ENCODE measurements around the gene BBIP1. TPM values are rescaled to one million over a fixed set of nuclear protein-coding genes. Genes with fewer than 3 reads are reported as not detected.

The BBIP1 gene
- total and polyA plus RNA-seq, 5 experiments from 2014 or later = 25.1 to 60.3 (median 29.7) TPM

DNA sequence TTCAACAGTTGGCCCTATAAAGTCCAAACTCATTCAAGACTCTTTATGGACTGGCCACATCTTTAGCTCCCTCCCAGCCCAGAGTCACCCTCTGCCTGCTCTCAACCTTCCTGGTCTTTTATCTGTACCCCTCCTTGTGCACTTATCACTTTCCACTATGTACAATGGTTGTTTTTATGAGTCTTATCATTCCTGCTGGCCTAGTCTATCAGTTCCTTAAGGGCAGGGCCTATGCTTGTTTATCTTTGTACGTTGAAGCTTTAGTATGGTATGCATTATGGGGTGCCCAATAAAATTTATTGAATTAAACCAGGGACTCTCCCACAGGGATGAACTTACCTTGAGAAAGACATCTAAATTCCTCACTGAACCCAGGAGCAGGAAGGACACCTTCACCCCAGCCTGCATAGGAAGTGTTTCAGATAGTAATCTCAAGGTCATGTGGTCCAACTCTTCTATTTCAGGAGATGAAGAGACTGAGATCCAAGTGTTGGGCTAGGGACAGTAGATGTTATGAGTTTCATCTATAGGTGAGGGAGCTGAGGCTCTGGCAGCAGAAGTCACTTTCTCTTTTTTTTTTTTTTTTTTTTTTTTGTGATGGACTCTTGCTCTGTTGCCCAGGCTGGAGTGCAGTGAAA, 60.6 kb downstream of the BBIP1 start:
- POLR2A ChIA-PET = interaction anchor here (0.6 to 6.8 kb wide), 9 partner anchors 7 to 55 kb away, joined by 3 to 87 read pairs (median 10); partner anchors contain the start of gene PDCD4
- Mint-ChIP-seq H3K4me1 (peaks cover 41 to 90% (median 86%) of the 10 kb centered on the region in 4 donors), H3K36me3 (no peaks in the 10 kb centered on the region), H3K27me3 (no peaks in the 10 kb centered on the region), H3K4me3 (peak overlapping the region; percentile 12 to 78 (median 53)), H3K27ac (peak overlapping the region; percentile 49 to 100 (median 98)), H3K9me3 (peaks cover 0 to 1% (median 0%) of the 10 kb centered on the region in 9 donors)
- DNase-seq (no peak), ATAC-seq (no peak)

DNA sequence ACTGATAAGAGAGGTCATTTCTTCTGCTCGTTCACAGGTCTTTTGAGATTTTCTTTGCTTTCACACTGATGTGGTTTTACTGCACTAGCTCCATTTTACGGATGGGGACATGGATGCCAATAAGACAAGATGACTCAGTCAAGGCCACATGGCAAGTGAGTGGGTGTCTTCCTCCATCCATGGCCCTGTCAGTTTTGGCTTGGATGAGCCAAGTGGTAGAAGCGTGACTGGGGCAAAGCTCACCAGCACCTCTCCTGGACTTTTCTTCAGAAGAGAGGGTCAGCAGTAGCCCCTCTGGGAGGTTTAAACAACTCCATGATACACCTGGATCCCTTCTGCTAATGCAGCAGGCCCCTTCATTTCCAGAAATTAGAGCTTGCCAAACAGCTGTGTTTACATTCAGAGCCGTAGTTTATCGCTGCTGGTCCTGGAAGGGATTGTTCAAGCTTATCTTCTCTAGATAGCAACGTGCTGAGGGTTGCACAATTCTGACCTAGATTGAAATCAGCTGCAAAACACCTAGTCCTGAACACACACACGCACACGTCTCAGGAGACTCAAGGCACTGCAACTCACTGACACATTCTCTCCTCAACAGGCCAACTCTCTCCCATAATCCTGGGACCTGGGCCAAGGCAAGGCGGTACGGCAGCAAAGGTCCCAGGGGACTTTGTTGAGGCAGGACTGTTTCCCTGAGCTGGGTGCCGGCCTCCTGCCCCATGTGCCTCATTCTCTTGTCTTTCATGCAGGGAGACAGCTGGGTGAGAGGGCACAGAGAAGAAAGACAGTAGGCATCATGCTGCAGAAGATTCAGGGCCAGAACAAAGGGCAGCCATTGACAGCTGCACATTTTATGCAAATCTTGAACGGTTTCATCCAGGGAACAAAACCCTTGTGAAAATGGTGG, 61.5 kb downstream of the BBIP1 start:
- Mint-ChIP-seq H3K4me1 (peaks cover 39 to 90% (median 86%) of the 10 kb centered on the region in 4 donors), H3K36me3 (no peaks in the 10 kb centered on the region), H3K9me3 (peaks cover 0 to 1% (median 0%) of the 10 kb centered on the region in 9 donors), H3K4me3 (peak overlapping the region in 8 of 10 donors; percentile 37 to 67 (median 45)), H3K27me3 (no peaks in the 10 kb centered on the region), H3K27ac (peak overlapping the region; percentile 49 to 100 (median 98))
- DNase-seq = no peak
- POLR2A ChIA-PET = interaction anchor here (0.6 to 6.8 kb wide), 8 partner anchors 8 to 54 kb away, joined by 3 to 87 read pairs (median 20); partner anchors contain the start of gene PDCD4
- no peak for ATAC-seq

DNA sequence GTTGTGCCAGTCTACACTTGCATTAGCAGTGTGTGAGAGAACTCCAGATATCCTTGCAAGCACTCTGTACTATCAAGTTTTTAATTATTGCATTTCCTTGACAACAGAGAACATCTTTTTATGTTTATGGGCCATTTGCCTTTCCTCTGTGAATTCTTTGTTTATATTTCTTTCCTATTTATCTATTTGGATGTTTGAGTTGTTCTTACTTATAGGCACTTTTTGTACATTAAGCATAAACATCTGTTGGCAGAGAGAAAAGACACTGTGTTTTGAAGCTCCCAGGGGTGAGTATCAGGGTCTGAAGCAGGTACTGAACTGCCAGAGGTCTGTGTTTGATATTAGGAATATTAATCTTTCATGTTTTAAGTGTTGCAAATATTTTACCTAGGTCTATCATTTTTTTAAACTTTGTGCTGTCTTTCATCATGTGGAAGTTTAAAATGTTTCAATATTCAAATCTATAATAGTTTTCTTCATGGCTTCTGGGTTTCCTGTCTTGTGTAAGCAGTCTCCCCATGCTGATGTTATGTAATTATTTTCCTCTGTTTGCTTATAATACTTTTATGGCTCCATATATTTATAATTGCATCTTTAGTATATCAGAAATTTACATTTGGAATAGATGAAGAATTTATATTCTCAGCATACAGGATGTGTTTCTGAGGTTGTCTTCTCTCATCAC, 64.9 kb downstream of the BBIP1 start:
- Mint-ChIP-seq H3K4me1 (peaks cover 38 to 87% (median 86%) of the 10 kb centered on the region in 4 donors), H3K36me3 (no peaks in the 10 kb centered on the region), H3K4me3 (peak overlapping the region in 4 of 10 donors; percentile 13 to 66 (median 24)), H3K27ac (peak overlapping the region in 8 of 10 donors; percentile 15 to 87 (median 50)), H3K27me3 (no peaks in the 10 kb centered on the region), H3K9me3 (peaks cover 0 to 1% (median 0%) of the 10 kb centered on the region in 9 donors)
- POLR2A ChIA-PET = interaction anchor here (1.1 to 5.3 kb wide), 4 partner anchors 11 to 25 kb away, joined by 3 to 44 read pairs (median 14); no protein-coding TSS in a partner anchor
- no peak for DNase-seq
- ATAC-seq = no peak

DNA sequence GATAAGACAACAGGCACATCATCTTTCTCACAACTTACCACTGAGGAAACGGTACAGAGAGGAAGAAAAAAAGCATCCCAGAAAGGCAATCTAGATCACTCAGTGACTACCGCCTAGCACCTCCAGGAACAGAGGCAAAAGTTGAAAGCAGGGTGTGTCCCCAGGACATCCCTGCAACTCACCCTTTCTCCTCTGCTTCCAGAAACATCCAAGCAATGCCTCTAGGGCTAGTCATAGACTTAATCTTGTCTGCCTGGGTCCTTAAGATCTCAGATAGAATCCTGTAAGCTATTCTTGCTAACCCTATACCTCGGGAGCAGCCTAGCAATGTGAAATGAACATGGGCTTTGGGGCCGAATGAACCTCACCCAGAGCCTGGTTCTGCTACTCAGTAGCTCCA, 66.0 kb downstream of the BBIP1 start:
- peaks cover 36 to 85% (median 80%) of the 10 kb centered on the region in 4 donors for H3K4me1 Mint-ChIP-seq
- POLR2A ChIA-PET = interaction anchor here (0.9 to 5.3 kb wide), 7 partner anchors 8 to 49 kb away, joined by 3 to 44 read pairs (median 12); no protein-coding TSS in a partner anchor
- DNase-seq = no peak
- peak overlapping the region; percentile 2 to 75 (median 58) for H3K4me3 Mint-ChIP-seq
- H3K9me3 Mint-ChIP-seq = peaks cover 0 to 1% (median 0%) of the 10 kb centered on the region in 9 donors
- no peaks in the 10 kb centered on the region for H3K36me3 Mint-ChIP-seq
- peak; percentile 29 to 52 for ATAC-seq
- peak overlapping the region; percentile 35 to 87 (median 72) for H3K27ac Mint-ChIP-seq
- no peaks in the 10 kb centered on the region for H3K27me3 Mint-ChIP-seq

DNA sequence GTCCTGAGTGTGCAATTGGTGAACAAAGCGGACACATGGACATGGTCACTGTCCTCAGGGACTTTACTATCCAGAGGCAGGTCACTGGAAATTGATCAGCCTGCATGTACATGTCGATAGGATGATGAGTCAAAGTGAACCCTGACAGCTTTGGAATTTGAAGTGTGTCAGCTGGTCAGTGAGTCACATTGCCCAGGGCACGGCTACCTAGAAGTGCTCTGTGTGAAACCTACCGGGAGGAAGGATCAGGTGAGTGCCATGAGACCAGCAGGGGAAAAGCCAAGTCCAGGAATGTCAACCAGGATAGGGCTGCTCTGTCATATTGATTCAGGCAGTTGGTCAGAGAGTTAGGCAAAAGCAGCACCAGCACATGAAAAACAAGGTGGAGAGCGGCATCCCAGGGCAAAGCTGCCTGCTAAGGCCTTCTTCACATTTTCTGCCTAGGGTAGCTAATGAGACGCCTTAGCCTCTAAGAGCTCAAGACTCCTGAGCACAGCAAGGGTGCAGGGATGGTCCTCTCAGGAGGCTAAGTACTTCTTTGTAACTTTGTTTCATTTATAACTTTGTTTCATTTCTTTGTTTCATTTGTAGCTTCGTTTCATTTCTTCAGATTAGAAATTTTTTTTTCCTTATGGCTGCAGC, 66.6 kb downstream of the BBIP1 start:
- peaks cover 34 to 83% (median 76%) of the 10 kb centered on the region in 4 donors for H3K4me1 Mint-ChIP-seq
- peaks cover 0 to 1% (median 0%) of the 10 kb centered on the region in 9 donors for H3K9me3 Mint-ChIP-seq
- ATAC-seq = peak; percentile 22 to 42
- H3K27ac Mint-ChIP-seq = peak overlapping the region; percentile 60 to 87 (median 73)
- DNase-seq = no peak
- H3K4me3 Mint-ChIP-seq = peak overlapping the region; percentile 2 to 75 (median 58)
- no peaks in the 10 kb centered on the region for H3K27me3 Mint-ChIP-seq
- POLR2A ChIA-PET = interaction anchor here (0.6 to 5.3 kb wide), 9 partner anchors 9 to 48 kb away, joined by 3 to 44 read pairs (median 7); no protein-coding TSS in a partner anchor
- H3K36me3 Mint-ChIP-seq = no peaks in the 10 kb centered on the region

DNA sequence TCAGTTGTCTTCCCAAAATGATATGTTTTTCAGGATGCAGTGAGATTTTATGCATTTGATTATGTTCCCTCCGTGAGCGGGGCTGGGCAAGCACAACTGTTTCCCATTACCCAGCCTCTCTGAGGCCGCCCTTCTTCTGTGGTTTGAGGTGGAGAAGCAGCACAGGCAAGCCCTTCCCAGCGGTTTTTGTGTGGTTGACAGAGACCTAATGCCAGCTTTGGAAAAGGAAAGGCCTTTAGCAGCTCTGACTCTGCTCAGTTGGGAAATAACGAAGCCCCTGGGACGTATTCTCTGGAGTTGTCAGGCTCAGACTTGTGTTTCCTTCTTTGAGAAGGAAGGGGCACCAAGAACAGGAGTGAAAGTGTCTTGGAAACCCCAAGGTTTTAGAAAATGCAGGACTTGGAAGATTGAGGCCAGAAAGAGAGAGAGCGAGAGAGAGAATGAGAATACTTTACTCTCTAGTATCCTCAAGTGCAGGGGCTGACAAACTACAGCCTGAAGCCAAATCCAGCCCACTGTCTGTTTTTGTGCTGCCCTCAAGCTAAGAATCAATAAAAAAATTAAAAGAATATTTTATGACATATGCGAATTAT, 67.9 kb downstream of the BBIP1 start:
- Mint-ChIP-seq H3K27me3 (no peaks in the 10 kb centered on the region), H3K27ac (peak overlapping the region in 9 of 10 donors; percentile 13 to 87 (median 61)), H3K9me3 (peaks cover 0 to 1% (median 0%) of the 10 kb centered on the region in 9 donors), H3K36me3 (no peaks in the 10 kb centered on the region), H3K4me1 (peaks cover 38 to 91% (median 84%) of the 10 kb centered on the region in 4 donors), H3K4me3 (peak overlapping the region in 9 of 10 donors; percentile 57 to 74 (median 67))
- no peak for DNase-seq
- POLR2A ChIA-PET = interaction anchor here (1.0 to 5.3 kb wide), 7 partner anchors 8 to 33 kb away, joined by 3 to 44 read pairs (median 5); partner anchors contain the start of gene PDCD4
- peak; percentile 57 to 64 for ATAC-seq

DNA sequence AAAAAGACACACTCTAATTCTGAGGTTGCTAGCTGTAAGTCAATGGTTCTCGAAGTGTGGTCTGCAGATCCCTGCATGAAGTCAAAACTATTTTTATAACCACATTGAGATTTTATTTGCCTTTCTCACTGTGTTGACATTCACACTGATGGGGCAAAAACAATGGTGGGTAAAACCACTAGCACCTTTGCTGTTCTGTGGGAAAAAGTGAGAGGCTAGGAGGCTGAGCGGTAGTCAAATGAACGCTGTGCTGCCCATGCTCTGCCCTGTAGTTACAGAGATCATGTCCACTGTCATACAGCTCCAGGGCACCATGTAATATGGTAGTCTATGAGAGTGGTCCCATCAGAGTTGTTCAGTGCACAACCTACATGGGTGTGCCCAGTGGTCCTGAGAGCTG, 68.9 kb downstream of the BBIP1 start:
- no peak for DNase-seq
- Mint-ChIP-seq H3K27me3 (no peaks in the 10 kb centered on the region), H3K27ac (peak overlapping the region in 8 of 10 donors; percentile 28 to 87 (median 72)), H3K4me3 (peak overlapping the region in 6 of 10 donors; percentile 30 to 73 (median 62)), H3K9me3 (peaks cover 0 to 1% (median 0%) of the 10 kb centered on the region in 9 donors), H3K36me3 (no peaks in the 10 kb centered on the region), H3K4me1 (peaks cover 35 to 91% (median 83%) of the 10 kb centered on the region in 4 donors)
- POLR2A ChIA-PET = interaction anchor here (1.2 to 5.3 kb wide), 5 partner anchors 9 to 32 kb away, joined by 3 to 44 read pairs (median 5); partner anchors contain the start of gene PDCD4
- peak in 1 of 2 donors; percentile 27 for ATAC-seq

Other genes with a start within 250 kb of the BBIP1 start
- 100 to 1,000 TPM; 361 to 367 TPM for gene PDCD4, start 47.3 kb downstream of the BBIP1 start, total RNA-seq
- 100 to 1,000 TPM; 318 to 385 (median 341) TPM for gene PDCD4, start 47.3 kb downstream of the BBIP1 start, polyA plus RNA-seq
- gene SHOC2, start 424 bp upstream of the BBIP1 start, total RNA-seq = 10 to 100 TPM; 66.1 to 72.6 TPM
- 10 to 100 TPM; 43.2 to 58.3 (median 57.7) TPM for gene SHOC2, start 424 bp upstream of the BBIP1 start, polyA plus RNA-seq
- not detected for gene ADRA2A, start 157.8 kb upstream of the BBIP1 start, total RNA-seq
- gene ADRA2A, start 157.8 kb upstream of the BBIP1 start, polyA plus RNA-seq = not detected